Activated naive CD4-positive, alpha-beta T cell (primary cell): ENCODE results near the gene IZUMO2.
"Not testable (repeated sequence)": the region's sequence is repeated elsewhere in the genome, so short reads cannot be mapped to it uniquely, and the experiment has no call there.

Source experiments
- DNase-seq, 4 experiments: peaks; one replicate each; lab custom pipeline; 2025; lab: John Stamatoyannopoulos, UW

IZUMO2 gene

DNA sequence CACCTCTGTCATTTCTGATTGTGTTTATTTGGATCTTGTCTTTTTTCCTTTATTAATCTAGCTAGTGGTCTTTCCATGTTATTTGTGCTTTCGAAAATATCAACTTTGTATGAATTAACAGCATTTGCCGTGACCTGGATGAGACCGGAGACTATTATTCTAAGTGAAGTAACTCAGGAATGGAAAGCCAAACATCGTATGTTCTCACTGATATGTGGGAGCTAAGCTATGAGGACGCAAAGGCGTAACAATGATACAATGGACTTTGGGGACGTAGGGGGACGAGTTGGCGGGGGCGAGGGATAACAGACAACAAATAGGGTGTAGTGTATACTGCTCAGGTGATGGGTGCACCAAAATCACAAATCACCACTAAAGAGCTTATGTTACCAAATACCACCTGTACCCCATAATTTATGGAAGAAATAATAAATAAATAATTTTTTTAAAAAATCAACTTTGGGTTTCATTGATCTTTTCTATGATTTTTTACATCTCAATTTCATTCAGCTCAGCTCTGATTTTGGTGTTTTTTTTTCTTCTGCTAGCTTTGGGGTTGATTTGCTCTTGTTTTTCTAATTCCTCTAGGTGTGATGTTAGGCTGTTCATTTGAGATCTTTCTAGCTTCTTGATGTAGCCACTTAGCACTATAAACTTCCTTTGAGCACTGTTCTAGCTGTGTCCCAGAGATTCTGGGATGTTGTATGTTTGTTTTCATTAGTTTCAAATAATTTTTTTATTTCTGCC is 27.1 kb downstream of the IZUMO2 start:
- DNase-seq = not testable (repeated sequence)

DNA sequence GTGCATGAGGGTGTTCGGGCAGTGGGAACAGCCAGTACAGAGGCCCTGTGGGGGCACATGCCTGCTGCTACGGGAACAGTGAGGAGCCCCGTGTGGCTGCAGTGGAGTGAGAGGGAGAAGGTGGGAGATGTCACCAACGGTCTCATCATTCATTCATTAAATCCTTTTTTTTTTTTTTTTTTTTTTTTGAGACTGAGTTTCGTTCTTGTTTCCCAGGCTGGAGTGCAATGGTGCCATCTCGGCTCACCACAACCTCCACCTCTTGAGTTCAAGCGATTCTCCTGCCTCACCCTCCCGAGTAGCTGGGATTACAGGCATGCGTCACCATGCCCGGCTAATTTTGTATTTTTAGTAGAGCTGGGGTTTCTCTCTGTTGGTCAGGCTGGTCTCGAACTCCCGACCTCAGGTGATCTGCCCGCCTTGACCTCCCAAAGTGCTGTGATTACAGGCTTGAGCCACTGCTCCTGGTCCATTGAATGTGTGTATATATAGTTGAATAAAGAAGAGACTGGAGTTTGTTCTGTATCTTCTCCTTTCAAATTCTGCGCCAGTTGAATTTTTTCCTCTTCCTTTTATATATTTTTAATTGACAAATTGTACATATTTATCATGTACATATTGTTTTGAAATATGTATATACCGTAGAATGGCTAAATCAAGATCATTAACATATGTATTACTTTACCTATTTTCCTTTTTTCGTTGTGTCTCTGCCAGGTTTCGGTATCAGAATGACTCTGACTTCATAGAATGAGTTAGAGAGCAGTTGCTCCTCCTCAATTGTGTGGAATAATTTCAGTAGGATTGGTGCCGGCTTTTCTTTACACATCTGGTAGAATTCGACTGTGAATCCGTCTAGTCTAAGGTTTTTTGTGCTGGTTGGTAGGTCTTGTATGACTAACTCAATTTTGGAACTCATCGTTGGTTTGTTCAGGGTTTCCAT is 28.0 kb downstream of the IZUMO2 start:
- not testable (repeated sequence) for DNase-seq

GRCh38 chr19:50133518-50134492 is 29.3 kb downstream of the IZUMO2 start:
- not testable (repeated sequence) for DNase-seq

GRCh38 chr19:50104012-50104411 is 59.1 kb downstream of the IZUMO2 start:
- DNase-seq = not testable (repeated sequence)

DNA sequence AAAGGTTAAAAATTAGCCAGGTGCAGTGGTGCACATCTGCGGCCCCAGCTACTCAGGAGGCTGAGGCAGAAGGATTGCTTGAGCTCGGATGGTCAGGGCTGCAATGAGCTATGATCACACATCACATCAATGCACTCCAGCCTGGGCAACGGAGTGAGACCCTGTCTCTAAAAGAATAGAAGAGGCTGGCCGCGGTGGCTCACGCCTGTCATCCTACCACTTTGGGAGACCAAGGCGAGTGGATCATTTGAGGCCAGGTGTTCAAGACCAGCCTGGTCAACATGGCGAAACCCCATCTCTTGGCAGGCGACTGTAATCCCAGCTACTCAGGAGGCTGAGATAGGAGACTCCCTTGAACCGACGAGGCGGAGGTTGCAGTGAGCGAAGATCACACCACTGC is 59.7 kb downstream of the IZUMO2 start:
- DNase-seq = not testable (repeated sequence)
